SKM-1 (cell line): ENCODE results near the gene JARID2.

Source experiments
- DNase-seq: peaks from one replicate; lab custom pipeline; 2025; ENCODE audit not compliant: unreplicated experiment; lab: John Stamatoyannopoulos, UW

Gene JARID2

DNA sequence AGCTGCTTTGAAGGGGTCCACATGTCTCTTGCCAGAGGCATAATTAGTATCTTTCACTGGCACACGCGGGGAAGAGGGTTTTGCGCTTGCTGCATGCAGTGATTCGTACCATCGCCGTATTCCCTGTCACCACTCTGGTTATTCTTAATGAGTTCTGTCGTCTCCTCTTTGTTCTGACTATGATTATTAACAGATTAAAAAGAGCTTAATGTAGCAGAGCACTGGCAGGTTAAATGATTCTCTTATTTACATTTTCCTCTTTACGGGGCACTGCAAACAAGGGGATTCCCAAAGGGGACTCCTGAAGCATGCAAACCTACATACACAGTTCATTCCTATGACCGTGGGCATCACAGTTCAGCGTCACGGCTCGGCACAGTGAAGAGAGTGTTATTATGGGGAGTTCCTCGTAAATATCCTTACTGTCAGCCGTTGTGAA is 212.2 kb downstream of the JARID2 start:
- DNase-seq = no peak

DNA sequence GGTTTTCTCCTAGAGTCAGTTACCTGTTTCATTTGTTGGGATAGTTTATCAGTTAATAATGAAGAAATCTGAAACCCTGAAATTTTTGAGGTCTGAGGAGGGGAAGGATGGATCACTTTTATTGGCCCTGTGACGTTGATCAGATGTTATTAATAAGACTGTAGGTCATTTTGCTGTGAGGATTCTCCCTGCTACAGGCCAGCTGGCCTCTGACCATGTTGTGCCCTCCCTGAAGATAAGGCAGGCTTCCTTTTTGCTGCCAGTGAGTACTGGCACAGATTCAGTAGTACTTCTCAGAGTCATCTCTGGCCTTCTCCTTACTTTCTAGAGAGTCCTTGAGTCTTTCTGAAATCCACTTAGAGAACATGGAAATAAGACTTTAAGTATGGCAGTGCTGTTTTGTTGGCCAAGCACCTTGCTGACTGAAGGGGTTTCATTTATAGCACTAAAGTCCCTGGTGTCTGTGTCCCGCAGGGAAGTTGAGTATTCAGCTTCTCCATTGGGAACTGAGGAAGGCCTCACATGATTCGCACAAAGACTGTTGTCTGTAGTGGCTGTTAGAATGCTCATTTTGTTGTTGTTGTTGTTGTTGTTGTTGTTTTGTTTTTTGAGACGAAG is 214.3 kb downstream of the JARID2 start:
- DNase-seq = no peak

DNA sequence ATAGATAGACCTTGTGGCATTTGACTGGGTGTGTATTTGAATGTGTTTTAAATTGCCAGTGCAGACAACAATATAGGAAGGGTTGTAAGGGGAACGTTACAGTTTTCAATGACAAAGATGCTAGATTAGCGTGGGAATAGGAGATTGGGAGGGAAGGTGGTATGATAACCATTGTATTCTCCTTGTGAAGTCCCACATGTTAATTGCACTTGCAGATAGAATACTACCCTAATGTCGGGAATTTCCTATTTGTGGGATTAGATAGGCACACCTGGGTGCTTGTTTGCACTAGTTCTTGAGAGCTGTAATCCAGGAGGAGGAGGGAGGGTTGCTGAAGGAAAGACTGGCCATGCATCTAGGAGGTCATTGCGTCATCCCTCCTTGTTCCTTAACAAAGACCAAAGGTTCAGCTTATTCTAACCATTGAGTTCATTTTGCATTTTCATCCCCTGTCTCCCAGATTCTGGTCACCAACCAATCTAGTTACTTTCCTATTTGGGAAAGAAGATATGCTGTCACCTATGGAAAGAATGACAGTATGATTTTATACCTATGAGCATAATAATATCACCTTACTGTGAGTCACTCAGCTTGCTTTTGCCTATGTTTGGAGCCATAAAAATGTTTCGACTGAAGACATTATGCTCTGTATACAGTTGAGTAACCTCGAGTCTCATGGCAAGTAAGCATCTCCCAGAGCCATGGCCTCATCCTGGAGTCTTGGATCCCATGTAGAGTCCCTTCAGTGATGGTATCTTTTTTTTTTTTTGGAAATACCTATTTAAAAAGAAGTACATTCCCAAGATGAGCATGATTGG is 215.5 kb downstream of the JARID2 start:
- DNase-seq = no peak

DNA sequence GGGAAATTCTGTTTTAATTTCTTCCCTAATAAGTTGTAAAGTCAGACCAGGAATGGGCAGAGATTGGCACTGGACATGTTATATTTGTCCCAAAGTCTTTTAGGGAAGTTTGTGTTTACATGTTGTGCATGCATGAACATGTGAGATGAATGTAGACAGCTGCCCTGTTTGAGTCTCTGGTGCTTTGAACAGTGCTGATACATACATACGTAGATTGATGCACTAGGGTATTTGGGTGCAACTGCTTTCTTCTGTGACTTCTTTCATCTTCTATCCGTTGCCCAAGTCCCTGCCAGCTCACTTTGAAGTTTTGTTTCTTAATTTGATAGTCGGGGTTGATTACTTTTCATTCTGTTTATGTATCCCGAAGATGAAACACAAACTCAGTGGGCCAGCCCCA is 216.4 kb downstream of the JARID2 start:
- DNase-seq = no peak

DNA sequence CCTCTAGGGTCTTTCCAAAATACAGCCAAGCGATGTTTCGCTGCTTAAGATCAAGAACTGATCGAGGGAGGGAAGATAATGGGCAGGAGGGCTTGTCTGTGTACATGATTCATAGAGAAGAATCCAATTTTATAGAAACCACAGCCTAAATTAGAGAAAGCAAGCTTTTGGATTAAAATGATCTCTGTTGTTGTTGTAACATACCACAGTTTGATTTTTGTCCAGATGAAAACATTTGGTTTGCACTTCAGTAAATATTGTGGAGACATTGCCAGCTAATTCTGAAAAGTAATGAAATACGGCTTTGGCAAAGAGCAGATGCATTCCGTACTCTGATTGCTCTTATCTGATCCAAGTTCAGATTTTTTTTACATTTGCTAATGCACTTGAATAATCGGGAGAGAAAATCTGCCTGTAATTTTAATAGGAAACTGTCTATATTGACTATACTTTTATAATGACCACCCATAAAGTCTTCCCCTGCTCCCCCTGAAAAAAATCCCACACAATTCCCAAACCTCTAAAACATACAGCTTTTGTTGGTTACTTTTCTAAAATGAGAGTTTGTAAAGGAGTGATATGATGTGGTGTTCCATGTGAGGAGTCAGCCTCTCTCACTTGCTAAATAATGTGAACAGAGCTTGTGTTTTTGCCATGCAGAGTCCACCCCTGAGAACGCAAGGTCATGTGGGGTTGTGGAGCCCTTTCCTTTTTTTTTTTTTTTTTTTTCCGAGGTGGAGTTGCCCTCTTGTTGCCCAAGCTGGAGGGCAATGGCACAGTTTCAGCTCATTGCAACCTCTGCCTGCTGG is 217.1 kb downstream of the JARID2 start:
- DNase-seq = no peak

DNA sequence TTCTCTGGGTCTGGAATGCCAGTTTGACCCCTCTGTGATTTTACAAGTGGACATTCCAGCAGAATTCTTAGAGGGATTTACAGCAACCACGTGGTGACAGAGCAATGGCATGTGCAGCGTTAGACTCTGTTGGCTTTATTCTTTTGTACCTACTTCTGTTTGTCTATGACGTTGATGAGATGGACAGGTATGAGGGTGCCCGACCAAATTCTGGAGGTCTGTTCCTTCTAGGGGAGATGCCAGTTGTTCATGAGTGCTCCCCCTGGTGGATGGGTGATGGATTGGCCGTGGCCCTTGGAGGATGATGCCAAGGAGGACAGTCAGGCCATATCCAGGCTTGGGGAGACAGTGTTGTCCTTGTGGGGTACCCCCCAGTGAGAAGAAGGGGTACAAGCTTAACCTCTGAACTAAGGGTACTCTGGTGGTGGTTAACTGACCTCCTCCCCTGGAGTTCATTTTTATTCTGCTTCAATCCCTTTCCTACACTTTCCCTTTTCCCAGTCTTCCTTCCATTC is 218.4 kb downstream of the JARID2 start:
- peak; percentile 19 for DNase-seq

DNA sequence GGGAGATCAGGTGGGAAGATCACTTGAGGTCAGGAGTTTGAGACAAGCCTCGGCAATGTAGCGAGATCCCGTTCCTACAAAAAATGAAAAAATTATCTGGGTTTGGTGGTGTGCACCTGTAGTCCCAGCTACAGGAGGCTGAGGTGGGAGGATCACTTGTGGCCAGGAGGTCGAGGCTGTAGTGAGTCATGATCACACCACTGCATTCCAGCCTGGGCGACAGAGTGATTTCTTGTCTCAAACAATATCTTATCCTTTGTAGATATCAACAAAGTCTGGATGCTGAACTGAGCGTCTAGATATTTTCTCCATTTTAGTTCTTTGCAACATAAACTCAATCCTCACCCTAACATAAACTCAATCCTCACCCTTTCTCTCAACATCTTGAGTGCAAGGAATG is 219.3 kb downstream of the JARID2 start:
- DNase-seq = no peak

DNA sequence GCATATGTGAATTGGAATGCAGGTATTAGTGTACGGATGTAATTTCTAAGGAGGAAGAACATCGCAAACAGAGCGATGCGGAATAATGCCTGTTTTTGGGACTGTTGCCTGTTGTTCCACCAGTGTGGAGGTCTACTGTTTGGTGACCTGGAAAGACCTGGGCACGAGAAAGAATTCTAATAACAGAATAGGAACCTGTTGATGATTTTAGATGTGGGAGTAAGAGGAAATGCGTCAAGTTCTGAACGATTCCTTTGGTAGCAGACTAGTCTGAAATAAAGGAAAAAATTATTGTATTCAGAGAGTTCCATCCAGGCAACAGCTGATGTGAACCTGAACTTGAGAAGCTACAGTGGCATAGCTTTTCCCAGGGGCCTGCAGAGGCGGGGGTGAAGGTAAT is 224.9 kb downstream of the JARID2 start:
- DNase-seq = no peak

DNA sequence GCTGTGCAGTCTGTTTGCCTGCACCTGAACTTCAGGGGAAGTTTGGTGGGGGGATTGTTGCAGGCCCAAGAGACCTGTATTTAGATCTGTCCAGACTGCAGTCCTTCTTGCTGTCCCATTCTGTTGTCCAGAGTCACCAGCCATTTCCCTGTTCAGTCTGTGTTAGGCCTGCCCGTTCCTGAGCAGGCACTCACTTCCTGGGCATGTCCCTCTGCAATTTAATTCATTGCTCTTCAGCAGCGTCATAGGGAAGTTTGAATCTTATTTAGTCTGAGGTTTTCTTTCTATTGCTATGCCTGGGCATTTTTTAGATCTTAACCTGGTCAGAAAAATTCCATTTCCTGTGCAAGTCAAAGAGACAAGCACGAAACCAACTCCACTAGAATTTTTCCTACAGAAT is 226.8 kb downstream of the JARID2 start:
- no peak for DNase-seq

DNA sequence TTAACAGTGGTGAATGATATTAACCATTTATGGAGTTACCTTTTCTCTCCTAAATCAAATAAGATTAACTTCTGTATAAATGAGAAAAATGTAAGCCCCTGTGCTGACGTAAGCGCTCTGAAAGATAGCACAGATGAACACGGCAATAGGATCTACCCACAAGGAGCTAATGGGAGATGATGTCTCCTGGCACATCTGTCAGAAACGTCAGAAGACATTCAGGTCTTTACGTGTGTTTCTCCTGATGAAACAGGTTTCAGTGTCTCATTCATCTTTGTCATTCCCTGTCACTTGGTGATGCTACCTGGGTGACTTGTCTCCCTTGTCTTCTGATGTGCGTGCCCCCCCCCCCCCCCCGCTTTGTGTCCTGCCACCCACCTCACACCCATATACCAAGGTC is 227.3 kb downstream of the JARID2 start:
- no peak for DNase-seq

DNA sequence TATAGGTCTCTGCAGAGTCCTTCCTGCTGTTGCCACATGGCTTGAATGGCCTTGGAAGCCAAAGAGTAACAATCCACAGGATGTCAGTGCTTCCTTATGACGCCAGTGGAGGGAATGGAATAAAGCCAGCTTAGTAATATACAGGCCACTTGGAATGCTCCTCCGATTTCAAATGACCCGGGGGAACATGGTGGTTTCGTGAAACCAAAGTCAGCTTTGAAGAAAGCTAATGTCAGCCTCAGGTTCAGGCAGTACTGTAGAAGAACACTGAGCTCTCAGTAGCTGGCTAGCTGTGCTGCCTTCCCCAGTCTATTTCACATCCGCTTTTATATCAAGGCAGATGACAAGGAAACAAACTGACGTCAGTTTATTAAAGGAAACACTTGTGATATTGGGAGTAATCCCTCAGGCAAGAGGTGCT is 227.9 kb downstream of the JARID2 start:
- DNase-seq = no peak

DNA sequence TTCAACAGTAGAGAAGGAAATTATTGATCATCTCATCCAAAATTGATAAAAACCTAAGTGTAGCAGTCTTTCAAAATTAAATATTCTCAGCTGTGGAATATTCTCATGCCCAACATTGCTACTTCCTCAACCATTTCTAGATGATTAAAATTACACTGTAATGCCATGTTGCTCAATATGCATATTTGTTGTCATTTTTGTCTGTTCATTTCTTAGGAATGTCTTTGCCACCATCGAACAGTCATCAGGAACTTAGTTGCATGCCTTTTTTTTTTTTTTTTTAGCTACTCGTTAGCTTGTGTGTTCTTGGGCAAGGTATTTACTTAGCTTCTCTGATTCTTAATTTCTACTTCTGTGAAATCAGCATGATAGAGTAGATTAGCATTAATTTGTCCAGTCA is 228.3 kb downstream of the JARID2 start:
- no peak for DNase-seq

DNA sequence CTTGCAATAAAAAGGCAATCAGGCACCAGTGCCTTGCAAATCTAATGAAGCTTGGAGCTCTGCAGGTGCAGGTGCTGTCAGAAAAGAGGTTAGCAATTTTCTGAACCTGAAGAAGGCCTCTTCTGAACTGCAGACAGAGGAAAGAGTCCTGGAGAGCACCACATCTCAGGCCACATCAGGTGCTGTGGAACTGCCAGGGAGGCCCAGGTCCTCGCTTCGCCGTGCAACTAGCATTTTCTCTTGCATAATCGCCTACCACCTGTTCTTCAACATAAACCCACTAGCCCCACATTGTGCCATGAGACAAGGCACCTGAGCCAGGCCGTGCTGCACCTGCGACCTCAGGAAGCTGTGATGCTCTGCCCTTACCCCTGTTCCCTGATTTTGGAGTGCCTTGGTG is 229.4 kb downstream of the JARID2 start:
- no peak for DNase-seq

DNA sequence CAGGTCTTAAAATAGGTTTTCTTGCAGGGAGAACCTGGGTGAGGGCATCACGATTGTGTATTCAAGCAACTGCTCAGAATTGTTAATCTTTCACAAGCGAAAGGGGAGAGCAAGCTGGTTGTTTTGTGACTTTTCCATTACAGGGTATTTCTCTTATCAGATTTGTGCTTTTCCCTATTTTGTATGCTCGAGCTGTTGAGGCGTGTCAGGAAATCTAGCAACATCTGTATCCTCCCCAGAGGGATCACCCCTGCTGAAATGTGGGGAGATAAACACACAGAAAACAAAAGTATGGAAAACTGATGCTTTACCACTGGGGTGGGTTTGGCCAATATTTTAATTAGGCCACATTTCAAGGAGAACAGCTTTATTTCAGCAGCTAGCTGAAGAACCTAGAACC is 230.0 kb downstream of the JARID2 start:
- DNase-seq = no peak

DNA sequence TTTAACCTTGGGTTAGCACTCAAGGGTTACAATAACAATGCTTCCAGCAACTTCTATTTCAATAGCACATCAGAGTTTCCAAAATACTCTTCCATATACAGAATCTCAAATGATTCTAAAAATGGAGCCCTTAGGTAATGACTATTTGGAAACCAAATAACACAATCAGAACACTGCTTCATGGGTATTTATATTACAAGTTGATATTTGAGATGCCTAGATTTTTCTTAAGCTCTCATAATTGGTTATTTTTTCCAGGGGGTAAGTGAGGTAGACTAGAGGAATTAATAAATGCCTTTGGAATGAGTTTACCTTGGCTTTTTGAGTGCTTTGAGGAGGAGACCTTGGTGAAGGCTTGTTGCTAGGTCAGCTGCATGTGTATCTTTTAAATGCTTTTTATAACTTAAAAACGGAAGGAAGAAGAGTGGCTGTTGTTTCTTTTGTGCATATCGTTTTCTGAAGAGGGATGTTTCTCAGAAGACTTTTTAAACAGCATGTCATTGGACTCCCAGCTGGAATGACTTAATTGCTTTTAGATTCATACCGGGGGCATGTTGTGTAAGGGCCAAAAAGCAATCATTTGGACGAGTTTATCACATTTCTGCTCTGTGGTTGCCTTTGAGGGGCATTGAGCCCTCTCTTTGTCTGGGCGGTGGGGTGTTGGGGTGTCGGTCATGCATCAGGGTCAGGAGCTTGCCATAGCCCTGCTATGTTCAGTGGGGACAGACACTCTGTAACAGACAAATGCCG is 230.9 kb downstream of the JARID2 start:
- no peak for DNase-seq

DNA sequence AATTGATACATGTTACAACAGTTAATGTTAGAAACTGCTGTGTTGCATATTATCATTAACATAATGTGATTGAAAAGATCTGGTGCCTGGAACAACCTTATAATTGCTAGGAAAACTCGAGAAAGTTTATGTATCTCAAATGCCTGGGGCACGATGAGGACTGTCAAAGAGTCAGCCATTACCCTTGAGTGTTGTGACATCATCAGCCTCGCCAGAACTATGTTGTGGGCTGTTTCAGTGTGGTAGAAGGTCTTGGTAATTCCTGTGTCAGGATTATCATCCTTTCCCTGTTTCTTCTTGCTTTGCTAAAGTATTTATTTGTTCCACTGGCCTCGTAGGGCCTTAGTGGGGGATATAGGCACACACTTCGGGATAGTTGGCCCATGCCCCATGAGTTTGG is 231.9 kb downstream of the JARID2 start:
- no peak for DNase-seq

DNA sequence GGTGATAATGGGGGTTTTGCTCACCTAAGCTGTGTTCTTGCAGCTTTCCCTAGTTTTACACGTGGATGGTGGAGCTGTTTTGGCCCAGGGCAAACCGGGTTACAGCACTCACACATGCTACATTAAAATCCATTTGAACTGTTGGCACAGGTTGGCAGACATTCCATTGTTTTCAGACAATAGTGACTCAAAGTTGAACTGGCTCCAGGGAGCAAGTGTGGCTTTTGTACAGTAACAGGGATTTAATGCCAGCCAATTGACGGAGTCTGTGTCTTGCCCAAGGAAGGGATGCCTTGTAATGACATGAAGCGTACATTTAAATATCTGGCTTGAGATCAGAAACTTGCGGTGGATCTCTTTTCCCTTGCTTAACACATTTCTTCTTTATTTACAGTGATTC is 233.9 kb downstream of the JARID2 start:
- no peak for DNase-seq

DNA sequence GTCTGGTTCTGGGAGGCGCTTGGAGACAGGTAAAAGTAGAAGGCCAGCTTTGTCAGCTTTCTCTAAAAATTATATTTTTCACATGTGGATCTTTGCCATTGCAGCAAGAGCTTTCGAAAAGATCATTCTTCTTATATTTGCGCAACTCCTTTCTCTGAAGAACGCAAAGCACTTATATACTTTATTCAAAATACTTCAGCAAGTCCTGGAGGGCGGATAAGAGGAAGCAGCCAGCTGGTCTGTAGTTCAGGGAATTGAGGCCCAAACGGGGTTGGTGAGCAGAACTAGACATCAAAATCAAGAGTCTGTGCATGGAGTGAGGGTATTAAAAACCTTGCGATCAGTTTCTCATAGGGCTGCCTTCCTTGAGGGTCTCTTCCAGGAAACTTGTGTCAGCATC is 234.7 kb downstream of the JARID2 start:
- no peak for DNase-seq

DNA sequence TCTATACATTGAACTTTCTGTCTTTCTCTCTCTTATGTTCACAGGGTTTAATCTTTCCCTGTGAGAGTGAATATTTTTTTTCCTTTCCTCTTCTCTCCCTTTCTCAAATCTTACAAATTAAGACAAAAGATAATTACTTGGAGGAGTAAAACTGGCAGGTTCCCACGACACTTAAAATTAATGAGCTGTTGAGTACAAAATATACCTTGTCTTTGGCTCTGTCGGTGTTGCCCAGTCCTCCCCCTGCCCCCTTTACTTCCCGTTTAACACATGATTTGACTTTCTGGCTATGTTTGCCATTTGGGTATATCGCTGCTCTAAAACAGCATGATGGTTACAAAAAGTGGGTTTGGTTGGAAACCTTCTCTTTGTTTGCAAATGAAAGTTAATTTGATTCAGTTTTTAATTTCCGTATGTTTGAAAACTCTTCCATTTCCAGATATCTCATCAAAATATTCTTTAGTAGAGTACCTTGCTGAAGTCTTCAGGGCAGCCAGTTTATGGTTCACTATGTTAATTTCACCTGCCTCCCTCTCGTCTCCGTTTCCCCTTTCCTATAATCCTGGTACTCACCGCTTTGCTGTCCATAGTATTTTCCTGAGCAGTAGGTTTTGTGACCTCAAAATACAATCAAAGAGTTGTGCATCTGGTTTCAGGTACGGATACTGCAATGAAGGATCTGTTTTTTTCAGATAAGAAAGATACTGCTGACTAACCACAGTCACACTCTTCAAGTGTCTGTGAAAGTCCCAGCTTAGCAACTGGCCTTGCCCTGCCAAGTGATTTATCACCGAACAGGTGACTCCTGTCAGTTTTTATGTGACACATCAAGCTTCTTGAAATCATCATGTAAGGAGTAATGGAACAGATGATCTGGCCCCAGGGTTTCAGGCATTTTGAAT is 235.8 kb downstream of the JARID2 start:
- no peak for DNase-seq

DNA sequence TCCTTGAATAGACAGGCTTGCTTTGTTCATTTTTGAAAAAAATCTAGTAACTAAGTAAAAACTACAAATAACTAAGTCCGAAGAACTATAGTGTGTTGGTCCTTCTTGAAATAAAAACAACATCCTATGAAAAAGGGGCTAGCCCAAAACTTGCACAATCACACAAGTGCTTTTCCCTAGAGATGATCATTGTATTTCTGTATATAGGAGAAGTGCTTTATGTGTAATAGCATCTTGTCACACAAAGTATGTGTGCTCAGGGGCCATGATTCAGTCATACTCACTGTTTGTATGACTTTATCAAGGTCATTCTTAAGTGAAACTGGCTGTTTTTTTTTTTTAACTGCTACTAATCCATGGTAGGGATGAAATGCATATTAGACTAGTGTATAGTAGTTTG is 237.2 kb downstream of the JARID2 start:
- no peak for DNase-seq
